GM19023 (cell line): ENCODE measurements around the gene RRH.
"Not testable (repeated sequence)": the region's sequence is repeated elsewhere in the genome, so short reads cannot be mapped to it uniquely, and the experiment has no call there.

ENCODE experiments used
- ATAC-seq: cut with Tn5 transposase; IDR thresholded peaks from one replicate; pipeline ENCODE4 v1.9.1; 2021; ENCODE audit warnings: mild to moderate bottlenecking, moderate library complexity; ENCODE audit not compliant: unreplicated experiment

Gene RRH, protein sequence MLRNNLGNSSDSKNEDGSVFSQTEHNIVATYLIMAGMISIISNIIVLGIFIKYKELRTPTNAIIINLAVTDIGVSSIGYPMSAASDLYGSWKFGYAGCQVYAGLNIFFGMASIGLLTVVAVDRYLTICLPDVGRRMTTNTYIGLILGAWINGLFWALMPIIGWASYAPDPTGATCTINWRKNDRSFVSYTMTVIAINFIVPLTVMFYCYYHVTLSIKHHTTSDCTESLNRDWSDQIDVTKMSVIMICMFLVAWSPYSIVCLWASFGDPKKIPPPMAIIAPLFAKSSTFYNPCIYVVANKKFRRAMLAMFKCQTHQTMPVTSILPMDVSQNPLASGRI

GRCh38 chr4:109827672-109828071 is at the start of gene RRH:
TSS of gene RRH (plus strand) at chr4:109827972. CDS start at chr4:109828028, 56 bp downstream.
- no peak for ATAC-seq

DNA sequence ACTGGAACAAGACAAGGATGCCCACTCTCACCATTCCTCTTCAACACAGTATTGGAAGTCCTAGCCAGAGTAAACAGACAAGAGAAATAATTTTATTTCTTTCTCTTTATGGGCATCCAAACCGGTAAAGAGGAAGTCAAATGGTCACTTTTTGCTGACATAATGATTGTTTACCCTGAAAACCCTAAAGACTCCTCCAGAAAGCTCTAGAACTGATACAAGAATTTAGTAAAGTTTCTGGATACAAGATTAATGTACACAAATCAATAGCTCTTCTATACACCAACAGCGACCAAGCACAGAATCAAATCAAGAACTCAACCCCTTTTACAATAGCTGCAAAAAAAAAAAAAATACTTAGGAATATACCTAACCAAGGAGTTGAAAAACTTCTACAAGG is 45.7 kb upstream of the RRH start:
- not testable (repeated sequence) for ATAC-seq

- ATAC-seq = no peak
Measured at GRCh38 chr4:109786846-109787245, 40.9 kb upstream of the RRH start.

- ATAC-seq = no peak
Measured at GRCh38 chr4:109787807-109788206, 40.0 kb upstream of the RRH start.

DNA sequence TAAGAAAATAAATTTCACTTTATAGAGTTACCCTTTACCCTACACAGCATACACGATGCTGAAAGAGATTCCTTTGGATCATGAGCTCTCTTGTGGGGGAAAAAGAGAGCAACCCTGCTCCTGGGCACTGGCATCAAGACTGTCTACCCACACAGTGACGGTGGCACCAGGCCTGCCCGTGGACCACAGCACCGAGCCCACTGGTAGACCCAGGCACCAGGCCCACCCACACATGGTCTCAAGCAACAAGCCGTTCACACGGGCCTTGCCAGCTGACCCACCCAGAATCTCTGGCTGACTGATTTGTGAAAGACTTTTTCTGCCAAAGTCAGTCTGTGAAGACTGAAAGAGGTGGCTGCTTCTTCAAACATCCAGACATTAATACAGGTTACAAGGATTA is 32.7 kb upstream of the RRH start:
- no peak for ATAC-seq

- no peak for ATAC-seq
Measured at GRCh38 chr4:109798866-109799265, 28.9 kb upstream of the RRH start.

GRCh38 chr4:109801099-109801789 is 26.5 kb upstream of the RRH start:
- ATAC-seq = no peak

DNA sequence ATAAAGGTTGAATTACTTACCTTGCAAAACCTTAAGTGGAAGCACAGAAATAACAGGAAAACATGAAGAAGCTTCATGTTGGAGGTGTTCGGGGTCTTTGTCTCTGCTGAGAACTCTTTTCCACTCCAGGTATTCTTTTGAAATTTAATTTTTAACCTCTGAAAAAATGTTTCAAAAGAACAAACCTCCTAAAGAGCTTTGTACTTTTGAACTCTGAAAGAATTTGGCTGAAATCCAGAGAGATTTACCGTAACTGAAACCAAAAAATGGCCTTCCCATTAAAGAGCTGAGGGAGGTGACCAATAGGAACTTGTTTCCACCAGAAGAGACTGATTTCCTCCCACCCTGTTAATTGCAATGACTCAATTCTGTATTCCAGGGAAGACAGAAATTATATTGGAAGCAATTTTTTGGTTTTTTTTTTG is 25.9 kb upstream of the RRH start, which contains the start of gene CFI:
Gene CFI (minus strand): TSS at position 105 of the 425 bp plus-strand sequence. CDS start 28 bp downstream, at position 77.
- no peak for ATAC-seq

DNA sequence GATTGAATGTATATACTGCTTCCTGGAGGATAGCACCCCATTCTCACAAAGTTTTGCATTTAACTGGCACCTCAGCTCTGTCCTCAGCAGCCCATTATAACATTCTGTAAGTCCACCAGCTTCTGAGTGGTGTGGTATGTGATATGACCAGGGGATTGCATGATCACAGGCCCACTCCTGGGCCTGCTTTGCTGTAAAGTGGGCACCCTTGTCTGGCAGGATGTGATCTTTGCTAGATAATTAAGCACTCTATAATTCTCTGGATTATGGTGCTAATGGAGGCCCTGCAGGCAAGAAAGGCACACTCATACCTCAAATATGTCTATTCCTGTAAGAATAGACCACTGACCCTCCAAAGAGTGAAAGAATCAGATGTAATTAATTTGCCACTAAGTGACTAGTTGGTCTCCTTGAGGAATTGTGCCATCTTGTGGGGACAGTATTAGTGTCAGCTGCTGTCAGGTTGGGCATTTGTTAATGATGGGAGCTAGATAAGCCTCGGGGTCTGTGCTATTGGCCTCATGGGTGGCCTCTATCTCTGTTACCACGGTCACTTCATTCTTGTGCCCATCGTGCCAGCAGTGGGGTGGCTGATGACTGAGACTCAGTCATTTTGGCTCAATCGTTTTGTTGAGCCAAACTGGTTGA is 23.7 kb upstream of the RRH start:
- peak; percentile 64 for ATAC-seq

- ATAC-seq = no peak
Measured at GRCh38 chr4:109809655-109810054, 18.1 kb upstream of the RRH start.

DNA sequence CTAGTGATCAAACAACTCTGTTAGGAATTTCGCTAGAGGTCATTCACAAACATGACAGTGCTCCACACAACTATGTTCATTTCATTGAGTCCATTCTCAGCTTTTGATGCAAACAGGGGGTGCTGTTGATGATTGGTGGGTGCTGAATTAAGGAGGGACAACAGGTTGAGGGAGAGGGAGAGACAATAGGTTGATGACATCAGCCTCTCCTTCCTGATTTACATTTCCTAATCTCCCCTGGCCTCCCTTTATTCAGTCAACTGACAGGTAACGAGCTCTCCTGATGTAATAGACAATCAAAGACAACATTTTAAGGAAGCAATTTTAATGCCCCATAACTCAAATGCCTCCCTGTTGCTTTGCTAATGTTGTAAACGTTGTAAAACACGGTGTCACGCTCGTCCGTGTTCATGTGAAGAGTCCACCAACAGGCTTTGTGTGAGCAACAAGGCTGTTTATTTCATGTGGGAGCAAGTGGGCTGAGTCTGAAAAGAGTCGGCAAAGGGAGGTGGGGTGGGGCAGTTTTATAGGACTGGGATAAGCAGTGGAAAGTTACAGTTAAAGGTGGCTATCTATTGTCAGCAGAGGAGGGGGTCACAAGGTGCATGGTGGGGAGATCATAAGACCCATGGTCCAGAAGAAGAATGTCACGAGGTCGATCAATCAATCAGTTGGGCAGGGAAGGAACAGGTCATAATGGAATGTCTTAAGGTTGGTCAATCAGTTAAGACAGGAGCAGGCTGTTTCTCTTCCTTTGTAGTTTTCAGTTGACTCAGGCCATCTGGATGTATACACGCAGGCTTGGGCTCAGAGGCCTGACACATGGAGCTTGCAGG is 17.0 kb upstream of the RRH start:
- no peak for ATAC-seq

DNA sequence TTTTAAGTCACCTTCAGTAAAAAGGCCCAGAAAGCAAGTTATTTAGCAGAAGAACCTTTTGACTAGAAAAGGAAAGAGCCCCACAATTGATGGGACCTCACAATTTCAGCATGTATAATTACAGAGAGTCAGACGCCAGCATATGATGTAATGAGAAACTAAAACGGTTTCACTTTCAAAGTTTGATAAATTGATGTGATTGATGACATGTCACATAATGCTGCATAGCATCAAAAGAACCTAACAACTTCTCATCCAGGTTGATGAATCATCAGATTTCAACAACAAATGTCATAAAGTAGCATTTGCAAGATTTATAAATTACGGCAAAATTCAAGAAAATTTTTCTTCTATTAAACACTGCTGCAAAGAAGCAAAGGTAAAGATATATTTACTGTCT is 16.1 kb upstream of the RRH start:
- no peak for ATAC-seq

- peak; percentile 99 for ATAC-seq
Measured at GRCh38 chr4:109815151-109816081, 12.4 kb upstream of the RRH start, which contains the start of gene GAR1. TSS of gene GAR1 (plus strand) at chr4:109815762. CDS start at chr4:109816165, 403 bp downstream.

GRCh38 chr4:109816082-109816442 is 11.7 kb upstream of the RRH start:
- no peak for ATAC-seq

DNA sequence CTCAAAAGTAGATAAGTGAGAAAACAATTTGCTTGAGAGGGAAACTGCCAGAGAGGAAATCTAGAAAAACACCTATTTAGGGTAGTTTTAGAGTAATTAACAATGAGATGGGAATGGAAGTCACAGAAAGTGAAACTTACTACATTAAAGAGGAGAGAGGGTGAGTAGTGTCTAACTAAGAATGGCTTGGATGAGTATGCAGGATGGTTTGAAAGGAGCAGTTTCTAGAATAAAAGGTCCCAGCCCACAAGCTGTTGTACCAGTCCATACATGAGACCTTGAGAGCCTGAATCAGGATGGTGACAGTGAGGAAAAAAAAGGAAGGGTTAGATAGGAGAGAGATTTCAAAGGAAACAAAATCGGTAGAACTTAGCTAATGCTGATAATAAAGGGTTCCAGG is 10.9 kb upstream of the RRH start:
- ATAC-seq = no peak

DNA sequence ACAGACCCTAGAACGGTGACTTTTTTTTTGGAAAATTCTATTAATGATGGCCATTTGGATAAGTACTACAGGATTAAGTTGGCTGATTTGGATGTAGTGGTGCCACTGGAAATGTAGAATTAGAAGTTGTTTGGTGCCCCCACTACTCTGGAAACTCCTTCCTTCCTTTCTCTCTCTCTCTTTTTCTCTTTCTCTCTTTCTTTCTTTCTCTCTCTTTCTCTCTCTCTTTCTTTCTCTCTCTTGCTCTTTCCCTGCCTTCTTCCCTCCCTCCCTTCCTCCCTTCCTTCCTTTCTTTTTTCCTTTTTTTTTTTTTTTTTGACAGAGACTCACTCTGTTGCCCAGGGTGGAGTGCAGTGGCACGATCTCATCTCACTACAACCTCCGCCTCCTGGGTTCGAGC is 9.5 kb upstream of the RRH start:
- no peak for ATAC-seq

- no peak for ATAC-seq
Measured at GRCh38 chr4:109820563-109820962, 7.2 kb upstream of the RRH start.

DNA sequence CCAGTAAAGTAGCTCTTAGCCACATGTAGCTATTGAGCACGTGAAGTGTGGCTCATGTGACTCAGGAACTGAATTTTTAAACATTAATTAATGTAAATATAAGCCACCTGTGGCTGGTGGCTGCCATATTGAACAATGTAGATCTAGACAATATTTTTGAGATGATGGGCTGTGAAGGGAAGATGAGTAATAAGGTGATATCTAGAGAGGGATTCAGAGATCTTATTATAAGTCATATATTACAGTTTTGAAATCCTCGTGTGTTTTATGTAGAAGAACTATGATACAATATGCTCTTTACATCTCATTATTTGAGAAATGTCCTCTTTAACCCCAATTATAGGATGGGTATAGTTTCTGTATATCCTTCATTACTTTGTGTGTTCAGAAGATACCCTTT is 6.6 kb upstream of the RRH start:
- no peak for ATAC-seq

DNA sequence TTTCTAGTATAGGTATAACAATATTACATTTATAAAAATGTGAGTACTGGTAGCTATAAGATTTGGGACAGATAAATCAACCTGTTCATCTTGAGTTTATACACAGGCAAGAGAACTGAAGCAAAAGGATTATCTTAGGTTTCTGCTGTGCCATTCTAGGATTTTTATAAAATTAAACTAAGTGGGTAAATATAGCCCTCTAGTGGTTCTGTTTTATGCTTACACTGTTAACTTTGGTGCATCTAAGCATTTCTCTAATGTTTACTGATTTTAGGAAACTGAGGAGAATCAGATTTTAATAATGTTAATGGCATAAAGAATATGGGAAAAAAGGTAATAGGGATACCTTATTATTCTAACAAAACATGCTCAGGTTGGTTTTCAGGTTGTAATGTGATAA is 1.1 kb upstream of the RRH start:
- ATAC-seq = no peak

- no peak for ATAC-seq
Measured at GRCh38 chr4:109833756-109834155, 6.0 kb downstream of the RRH start.
